HG03457 (cell line): ENCODE data around the gene BARX1.

Source experiments
- ATAC-seq: cut with Tn5 transposase; IDR thresholded peaks from one replicate; pipeline ENCODE4 v1.9.1; 2021; ENCODE audit warnings: moderate number of reproducible peaks; ENCODE audit not compliant: unreplicated experiment

The BARX1 gene

GRCh38 chr9:93902780-93903655, 52.1 kb downstream of the BARX1 start:
- ATAC-seq: no peak

- ATAC-seq: no peak
Observed at GRCh38 chr9:93902051-93902779, 52.9 kb downstream of the BARX1 start.
